ENCODE data around the gene CLSTN1. TPM values are rescaled to one million over a fixed set of nuclear protein-coding genes. Genes with fewer than 3 reads are reported as not detected.
A peak's percentile ranks its signal among the peaks of the same experiment; 100 is the strongest.

The CLSTN1 gene
- total and polyA plus RNA-seq, 2 donors (not counting 1 experiment from before 2014, with no cell fraction given): 34.9 to 81.4 TPM

GRCh38 chr1:9718006-9718680 lies 105.6 kb downstream of the CLSTN1 start:
- Histone ChIP-seq H3K27ac (ENCODE audit: low read length in 2 of 2) (peak overlapping the region; percentile 90 to 96), H2AFZ (ENCODE audit: insufficient read depth, low read depth, low read length, poor library complexity, severe bottlenecking) (no peak overlapping the region), H3K4me1 (ENCODE audit: control insufficient read depth in 2 of 2, insufficient read depth in 2 of 2, low read length in 2 of 2) (peaks cover 54 to 69% of the 10 kb centered on the region in 2 donors), H3K4me2 (replicated peaks; ENCODE audit: low read depth, low read length, poor library complexity, severe bottlenecking) (peak overlapping the region; percentile 79), H3K9me3 (ENCODE audit: control extremely low read depth in 1 of 3, control insufficient read depth in 2 of 3, insufficient read depth in 1 of 3, low read length in 2 of 3) (peaks cover 0 to 11% (median 0%) of the 10 kb centered on the region in 3 donors), H3K4me3 (ENCODE audit: control extremely low read depth in 1 of 5, extremely low read depth in 1 of 5, insufficient read depth in 1 of 5, low read depth in 2 of 5, low read length in 4 of 5) (peak overlapping the region in 4 of 5 experiments; percentile 38 to 61 (median 50)), H3K79me2 (ENCODE audit: control insufficient read depth, insufficient read depth, low read length) (peaks cover 86% of the 10 kb centered on the region), H4K20me1 (ENCODE audit: control insufficient read depth, insufficient read depth, low read length, poor library complexity, severe bottlenecking) (peaks cover 46% of the 10 kb centered on the region), H3K9ac (ENCODE audit: low read length) (peak overlapping the region; percentile 56), H3K27me3 (replicated peaks in 1 of 4; ENCODE audit: control extremely low read depth in 1 of 4, control insufficient read depth in 3 of 4, insufficient read depth in 4 of 4, low read length in 3 of 4) (no peaks in the 10 kb centered on the region), H3K36me3 (replicated peaks in 1 of 2; ENCODE audit: control extremely low read depth in 1 of 2, control insufficient read depth in 1 of 2, extremely low read depth in 1 of 2, insufficient read depth in 2 of 2, low read length in 1 of 2) (peaks cover 0 to 93% of the 10 kb centered on the region in 2 experiments)
- no peak for DNase-seq
- H3K4me1 Mint-ChIP-seq: peaks cover 38% of the 10 kb centered on the region
- no peak for ATAC-seq (ENCODE audit: low read depth)
- no peaks in the 10 kb centered on the region for H3K27me3 Mint-ChIP-seq
- no peaks in the 10 kb centered on the region for H3K9me3 Mint-ChIP-seq (ENCODE audit: insufficient read depth)
- POLR2A ChIA-PET: interaction anchor here (3.2 to 3.8 kb wide), 2 partner anchors 65 to 90 kb away, joined by 49 to 52 read pairs; partner anchors contain the start of gene PIK3CD
- no peak for TF ChIP-seq EZH2 (IDR thresholded peaks at IDR 0.05; ENCODE audit: borderline replicate concordance, insufficient read depth, low read depth, low read length, poor library complexity, severe bottlenecking)
- no peak for TF ChIP-seq CTCF (IDR thresholded peaks at IDR 0.05)
- intact Hi-C loops (cut with micrococcal nuclease): no loop called here
- CTCF ChIA-PET: interaction anchor here (0.8 to 5.9 kb wide), 7 partner anchors 9 to 103 kb away, joined by 4 to 78 read pairs (median 9); no protein-coding TSS in a partner anchor
- peak overlapping the region; percentile 81 for H3K4me3 Mint-ChIP-seq
- WGBS (ENCODE audit: insufficient coverage): 80% methylated on average over 1 of the region's 10 CpGs
- H3K27ac Mint-ChIP-seq: peak overlapping the region; percentile 95

Measured in B cell (primary cell).